Measurements from ENCODE around the gene ZFPM1. TPM values are rescaled to one million over a fixed set of nuclear protein-coding genes. Genes with fewer than 3 reads are reported as not detected.
"Not testable (repeated sequence)": the region's sequence is repeated elsewhere in the genome, so short reads cannot be mapped to it uniquely, and the experiment has no call there.

Gene ZFPM1
- total RNA-seq: 10 to 100 TPM; 23.5 to 24.5 TPM

- Mint-ChIP-seq H3K4me1 (ENCODE audit: low read depth in 2 of 2) (peaks cover 18 to 21% of the 10 kb centered on the region in 2 donors), H3K4me3 (peak within 1 kb of the TSS; percentile 94), H3K36me3 (no peaks in the 10 kb centered on the region), H3K9me3 (no peaks in the 10 kb centered on the region), H3K27ac (peak within 1 kb of the TSS; percentile 62 to 66), H3K27me3 (no peaks in the 10 kb centered on the region)
- ATAC-seq: no peak
- DNase-seq (ENCODE audit: low spot score): no peak
Observed at GRCh38 chr16:88453217-88453531, at the start of gene ZFPM1. ZFPM1 (plus strand) TSS chr16:88453280; CDS start chr16:88453639, 359 bp downstream.

GRCh38 chr16:88403794-88404581 is 49.1 kb upstream of the ZFPM1 start:
- no peaks in the 10 kb centered on the region for H3K27me3 Mint-ChIP-seq
- H3K4me1 Mint-ChIP-seq (ENCODE audit: low read depth in 2 of 2): peaks cover 5 to 9% of the 10 kb centered on the region in 2 donors
- no peak overlapping the region for H3K4me3 Mint-ChIP-seq
- no peak overlapping the region for H3K27ac Mint-ChIP-seq
- DNase-seq (ENCODE audit: low spot score) (no peak), ATAC-seq (no peak)
- H3K36me3 Mint-ChIP-seq: no peaks in the 10 kb centered on the region
- H3K9me3 Mint-ChIP-seq: no peaks in the 10 kb centered on the region

GRCh38 chr16:88404769-88405168 is 48.3 kb upstream of the ZFPM1 start:
- Mint-ChIP-seq H3K9me3 (no peaks in the 10 kb centered on the region), H3K4me3 (no peak overlapping the region), H3K27me3 (no peaks in the 10 kb centered on the region), H3K4me1 (ENCODE audit: low read depth in 2 of 2) (peaks cover 5 to 6% of the 10 kb centered on the region in 2 donors), H3K36me3 (no peaks in the 10 kb centered on the region), H3K27ac (no peak overlapping the region)
- DNase-seq (ENCODE audit: low spot score) (no peak), ATAC-seq (no peak)

GRCh38 chr16:88405216-88406060 is 47.6 kb upstream of the ZFPM1 start:
- Mint-ChIP-seq H3K9me3 (no peaks in the 10 kb centered on the region), H3K27ac (no peak overlapping the region), H3K27me3 (no peaks in the 10 kb centered on the region), H3K4me3 (no peak overlapping the region), H3K36me3 (no peaks in the 10 kb centered on the region), H3K4me1 (ENCODE audit: low read depth in 2 of 2) (peaks cover 5 to 6% of the 10 kb centered on the region in 2 donors)
- ATAC-seq: no peak
- no peak for DNase-seq (ENCODE audit: low spot score)

GRCh38 chr16:88406096-88407041 is 46.7 kb upstream of the ZFPM1 start:
- no peak overlapping the region for H3K27ac Mint-ChIP-seq
- H3K4me1 Mint-ChIP-seq (ENCODE audit: low read depth in 2 of 2): peaks cover 5 to 6% of the 10 kb centered on the region in 2 donors

GRCh38 chr16:88407042-88407420 is 46.0 kb upstream of the ZFPM1 start:
- DNase-seq (ENCODE audit: low spot score) (no peak), ATAC-seq (no peak)
- H3K4me3 Mint-ChIP-seq: no peak overlapping the region
- H3K36me3 Mint-ChIP-seq: no peaks in the 10 kb centered on the region
- peaks cover 5 to 6% of the 10 kb centered on the region in 2 donors for H3K4me1 Mint-ChIP-seq (ENCODE audit: low read depth in 2 of 2)
- no peaks in the 10 kb centered on the region for H3K27me3 Mint-ChIP-seq
- no peak overlapping the region for H3K27ac Mint-ChIP-seq
- no peaks in the 10 kb centered on the region for H3K9me3 Mint-ChIP-seq

More at GRCh38 chr16:88406096-88407041, 46.7 kb upstream of the ZFPM1 start:
- Mint-ChIP-seq H3K9me3 (no peaks in the 10 kb centered on the region), H3K4me3 (no peak overlapping the region), H3K36me3 (no peaks in the 10 kb centered on the region), H3K27me3 (no peaks in the 10 kb centered on the region)
- ATAC-seq (no peak), DNase-seq (ENCODE audit: low spot score) (no peak)

GRCh38 chr16:88407807-88408206 is 45.3 kb upstream of the ZFPM1 start:
- no peak overlapping the region for H3K4me3 Mint-ChIP-seq
- H3K4me1 Mint-ChIP-seq (ENCODE audit: low read depth in 2 of 2): peaks cover 5 to 6% of the 10 kb centered on the region in 2 donors
- DNase-seq (ENCODE audit: low spot score): no peak
- no peaks in the 10 kb centered on the region for H3K36me3 Mint-ChIP-seq
- no peaks in the 10 kb centered on the region for H3K27me3 Mint-ChIP-seq
- no peaks in the 10 kb centered on the region for H3K9me3 Mint-ChIP-seq
- H3K27ac Mint-ChIP-seq: no peak overlapping the region
- ATAC-seq: no peak

- Mint-ChIP-seq H3K36me3 (no peaks in the 10 kb centered on the region), H3K4me1 (ENCODE audit: low read depth in 2 of 2) (peaks cover 5 to 6% of the 10 kb centered on the region in 2 donors), H3K27me3 (no peaks in the 10 kb centered on the region), H3K9me3 (no peaks in the 10 kb centered on the region), H3K27ac (no peak overlapping the region), H3K4me3 (no peak overlapping the region)
- no peak for ATAC-seq
- no peak for DNase-seq (ENCODE audit: low spot score)
Observed at GRCh38 chr16:88408561-88409142, 44.4 kb upstream of the ZFPM1 start.

GRCh38 chr16:88409296-88410065 is 43.6 kb upstream of the ZFPM1 start:
- Mint-ChIP-seq H3K4me1 (ENCODE audit: low read depth in 2 of 2) (peaks cover 5 to 6% of the 10 kb centered on the region in 2 donors), H3K4me3 (no peak overlapping the region), H3K9me3 (no peaks in the 10 kb centered on the region), H3K27me3 (no peaks in the 10 kb centered on the region), H3K27ac (no peak overlapping the region), H3K36me3 (no peaks in the 10 kb centered on the region)
- ATAC-seq (no peak), DNase-seq (ENCODE audit: low spot score) (no peak)

GRCh38 chr16:88410297-88410968 is 42.6 kb upstream of the ZFPM1 start:
- H3K4me3 Mint-ChIP-seq; H3K27me3 Mint-ChIP-seq; ATAC-seq; H3K4me1 Mint-ChIP-seq (ENCODE audit: low read depth in 2 of 2); DNase-seq (ENCODE audit: low spot score); H3K36me3 Mint-ChIP-seq; H3K9me3 Mint-ChIP-seq; H3K27ac Mint-ChIP-seq: not testable (repeated sequence)

- DNase-seq (ENCODE audit: low spot score) (no peak), ATAC-seq (no peak)
- Mint-ChIP-seq H3K27ac (no peak overlapping the region), H3K4me1 (ENCODE audit: low read depth in 2 of 2) (peaks cover 5 to 6% of the 10 kb centered on the region in 2 donors), H3K9me3 (no peaks in the 10 kb centered on the region), H3K27me3 (no peaks in the 10 kb centered on the region), H3K36me3 (no peaks in the 10 kb centered on the region), H3K4me3 (no peak overlapping the region)
Observed at GRCh38 chr16:88411951-88412576, 41.0 kb upstream of the ZFPM1 start.

GRCh38 chr16:88412766-88413165 is 40.3 kb upstream of the ZFPM1 start:
- H3K9me3 Mint-ChIP-seq: no peaks in the 10 kb centered on the region
- DNase-seq (ENCODE audit: low spot score) (no peak), ATAC-seq (no peak)
- no peaks in the 10 kb centered on the region for H3K27me3 Mint-ChIP-seq
- H3K4me3 Mint-ChIP-seq: no peak overlapping the region
- peaks cover 3 to 4% of the 10 kb centered on the region in 2 donors for H3K4me1 Mint-ChIP-seq (ENCODE audit: low read depth in 2 of 2)
- H3K36me3 Mint-ChIP-seq: no peaks in the 10 kb centered on the region
- H3K27ac Mint-ChIP-seq: no peak overlapping the region
